Body of pancreas (tissue), 4 donors: Measurements from ENCODE around the gene PLLP.

ENCODE experiments used
- CTCF ChIP-seq, 7 experiments: fragments of 450-650 bp in 4 of 7; fragments of 200-600 bp in 3 of 7; sonication (generic) in 3 of 7; IDR thresholded peaks; one replicate each; pipeline ENCODE4 v1.5.1; 2016 to 2019; ENCODE audit warnings: antibody characterized with exemption in 7 of 7
- POLR2A ChIP-seq, 3 donors: fragments of 450-650 bp; IDR thresholded peaks; one replicate each; pipeline ENCODE4 v1.6.1; 2016; ENCODE audit warnings: antibody characterized with exemption in 3 of 3, mild to moderate bottlenecking in 2 of 3

- no peak for TF ChIP-seq CTCF (IDR thresholded peaks at IDR 0.05)
- TF ChIP-seq POLR2A (IDR thresholded peaks at IDR 0.05): no peak
Observed at GRCh38 chr16:57235128-57236021, 49.1 kb downstream of the PLLP start.
